CD4-positive, alpha-beta T cell treated with Interleukin-15 for 1 hour (primary cell): Measurements from ENCODE around the gene MAGEA9.
"Not testable (repeated sequence)": the region's sequence is repeated elsewhere in the genome, so short reads cannot be mapped to it uniquely, and the experiment has no call there.

Source experiments
- DNase-seq: peaks from one replicate; pipeline ENCODE4 v3.0.0-alpha.2; 2020

MAGEA9 gene

DNA sequence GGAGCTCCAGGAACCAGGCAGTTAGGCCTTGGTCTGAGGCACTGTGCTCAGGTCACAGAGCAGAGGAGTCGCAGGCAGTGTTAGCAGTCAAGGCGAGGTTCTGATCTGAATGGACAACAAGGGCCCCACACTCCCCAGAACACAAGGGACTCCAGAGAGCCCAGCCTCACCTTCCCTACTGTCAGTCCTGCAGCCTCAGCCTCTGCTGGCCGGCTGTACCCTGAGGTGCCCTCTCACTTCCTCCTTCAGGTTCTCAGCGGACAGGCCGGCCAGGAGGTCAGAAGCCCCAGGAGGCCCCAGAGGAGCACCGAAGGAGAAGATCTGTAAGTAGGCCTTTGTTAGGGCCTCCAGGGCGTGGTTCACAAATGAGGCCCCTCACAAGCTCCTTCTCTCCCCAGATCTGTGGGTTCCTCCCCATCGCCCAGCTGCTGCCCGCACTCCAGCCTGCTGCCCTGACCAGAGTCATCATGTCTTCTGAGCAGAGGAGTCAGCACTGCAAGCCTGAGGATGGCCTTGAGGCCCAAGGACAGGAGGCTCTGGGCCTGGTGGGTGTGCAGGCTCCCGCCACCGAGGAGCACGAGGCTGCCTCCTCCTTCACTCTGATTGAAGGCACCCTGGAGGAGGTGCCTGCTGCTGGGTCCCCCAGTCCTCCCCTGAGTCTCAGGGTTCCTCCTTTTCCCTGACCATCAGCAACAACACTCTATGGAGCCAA, 26.2 kb downstream of the MAGEA9 start:
- no peak for DNase-seq

DNA sequence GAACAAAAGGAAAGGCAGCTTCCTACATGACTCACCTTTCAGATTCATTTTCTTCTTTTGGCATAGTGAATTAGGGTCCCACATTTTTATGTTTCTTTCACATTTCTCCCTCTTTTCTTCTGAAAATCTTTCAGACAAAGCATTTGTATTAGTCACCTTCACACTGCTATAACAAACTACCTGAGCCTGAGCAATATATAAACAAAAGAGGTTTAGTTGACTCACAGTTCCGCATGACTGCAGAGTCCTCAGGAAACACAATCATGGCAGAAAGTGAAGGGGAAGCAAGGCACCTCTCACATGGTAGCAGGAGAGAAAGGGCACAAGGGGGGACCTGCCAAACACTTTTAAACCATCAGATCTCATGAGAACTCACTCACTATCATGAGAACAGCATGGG, 36.9 kb downstream of the MAGEA9 start:
- DNase-seq = no peak

DNA sequence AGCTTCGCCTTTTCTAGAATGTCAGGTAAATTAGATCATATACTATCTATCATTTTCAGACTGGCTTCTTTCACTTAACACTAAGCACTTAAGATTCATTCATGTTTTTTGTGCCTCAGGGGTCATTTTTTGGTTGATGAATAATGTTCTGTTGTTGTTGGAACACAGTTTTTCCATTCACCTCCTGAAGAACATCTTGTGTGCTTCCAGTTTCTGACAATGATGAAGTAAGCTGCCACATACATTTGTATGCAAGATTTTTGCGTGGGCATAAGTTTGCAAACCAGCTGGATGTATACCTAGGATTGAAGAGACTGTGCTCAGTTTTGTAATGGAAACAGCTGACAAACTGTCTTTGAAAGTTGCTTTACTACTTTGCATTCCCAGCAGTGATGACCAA, 37.6 kb downstream of the MAGEA9 start:
- DNase-seq = no peak

DNA sequence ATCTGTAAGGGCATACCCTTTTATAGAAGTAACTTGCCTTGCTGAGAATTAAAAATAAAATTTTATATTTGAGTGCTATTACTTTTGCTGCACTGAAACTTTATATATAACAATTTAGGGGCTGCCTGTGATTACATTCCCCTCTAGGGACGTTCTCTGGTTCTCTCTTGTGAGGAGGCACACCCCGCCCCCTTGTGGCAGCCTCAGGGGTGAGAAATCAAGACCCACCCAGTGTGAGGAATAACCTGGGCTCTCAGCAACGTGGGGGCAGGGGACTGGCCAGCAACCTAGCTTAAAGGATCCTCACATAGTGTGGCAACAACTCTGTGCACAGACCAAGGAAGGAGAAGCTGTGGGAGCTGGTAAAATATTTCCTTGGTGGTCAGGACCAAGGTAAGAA, 43.7 kb downstream of the MAGEA9 start:
- DNase-seq = no peak

DNA sequence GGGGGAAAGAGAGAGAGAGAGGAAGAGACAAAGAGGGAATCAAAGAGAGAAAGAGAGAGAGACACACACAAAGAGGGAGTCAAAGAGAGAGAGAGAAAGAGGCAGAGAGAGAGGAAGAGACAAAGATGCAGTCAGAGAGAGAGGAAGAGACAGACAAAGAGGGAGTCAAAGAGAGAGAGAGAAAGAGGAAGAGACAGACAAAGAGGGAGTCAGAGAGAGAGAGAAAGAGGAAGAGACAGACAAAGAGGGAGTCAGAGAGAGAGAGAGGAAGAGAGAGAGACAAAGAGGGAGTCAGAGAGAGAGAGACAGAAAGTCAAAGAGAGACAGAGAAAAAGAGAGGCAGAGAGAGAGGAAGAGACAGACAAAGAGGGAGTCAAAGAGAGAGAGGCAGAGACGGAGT, 45.5 kb downstream of the MAGEA9 start:
- no peak for DNase-seq

DNA sequence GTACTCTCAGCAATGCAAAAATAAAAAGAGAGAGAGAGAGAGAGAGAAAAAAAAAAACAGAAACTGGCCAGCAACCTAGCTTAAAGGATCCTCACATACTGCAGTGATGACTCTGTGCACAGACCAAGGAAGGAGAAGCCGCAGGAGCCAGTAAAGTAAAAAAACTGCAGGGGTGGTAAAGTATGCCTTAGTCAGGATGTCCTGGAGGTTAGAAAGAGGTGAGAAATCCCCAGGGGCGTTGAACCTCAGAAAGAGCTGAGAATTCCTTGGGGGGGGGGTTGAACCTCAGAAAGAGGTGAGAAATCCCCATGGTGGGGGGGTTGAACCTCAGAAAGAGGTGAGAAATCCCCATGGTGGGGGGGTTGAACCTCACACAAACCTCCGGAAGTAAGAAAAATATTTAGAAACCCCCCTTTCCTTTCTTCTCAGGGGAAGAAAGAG, 48.0 kb downstream of the MAGEA9 start:
- DNase-seq = peak; percentile 37

DNA sequence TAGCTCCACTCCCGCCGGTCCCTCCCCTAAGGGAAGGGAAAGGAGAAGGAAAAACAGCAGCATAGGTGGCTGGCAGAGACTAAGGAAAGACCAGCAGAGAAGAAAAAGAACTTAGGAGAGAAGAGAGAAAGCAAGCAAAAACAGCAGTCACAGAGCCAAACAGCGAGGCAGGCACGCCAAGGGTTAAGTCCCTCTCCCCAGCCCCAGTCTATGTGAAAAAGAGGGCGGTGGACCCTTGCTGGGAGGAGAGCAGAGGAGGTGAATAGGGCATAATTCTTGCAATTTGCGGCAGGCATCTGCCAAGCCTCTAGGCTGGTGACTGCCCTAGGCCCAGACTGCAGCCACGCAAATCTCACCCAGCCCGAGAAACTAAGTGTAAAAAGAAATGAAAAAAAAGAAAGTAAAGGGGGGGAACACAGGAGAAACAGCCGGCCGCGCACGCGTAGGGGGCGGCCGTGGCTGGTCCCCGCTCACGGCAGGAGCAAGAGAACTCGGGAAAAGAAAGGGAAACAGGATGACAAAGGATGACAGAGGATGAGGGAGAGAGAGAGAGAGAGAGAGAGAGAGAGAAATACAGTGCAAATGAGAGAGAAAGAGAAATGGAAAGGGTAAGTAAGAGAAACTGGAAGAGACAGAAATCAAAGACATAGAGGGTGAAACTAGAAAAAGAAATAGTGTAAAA, 48.6 kb downstream of the MAGEA9 start:
- DNase-seq = no peak

DNA sequence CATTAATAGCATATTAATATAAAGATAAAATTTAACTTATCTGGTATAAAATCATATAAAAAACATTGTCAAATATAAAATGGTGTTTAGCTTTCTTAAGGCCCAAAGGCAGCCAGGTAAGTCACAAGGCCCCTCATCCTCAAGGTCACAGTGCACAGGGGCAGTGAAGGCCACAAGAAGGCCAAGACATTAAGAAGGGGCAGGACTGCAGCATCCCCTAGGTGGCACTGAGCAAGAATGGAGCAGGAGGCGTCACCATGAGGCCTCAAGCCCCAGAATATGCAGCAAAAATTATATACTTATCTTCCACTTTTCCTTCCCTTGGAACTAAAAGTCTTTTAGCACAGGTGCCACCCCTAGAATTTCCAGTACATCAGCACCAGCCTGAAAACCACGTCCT, 49.7 kb downstream of the MAGEA9 start:
- DNase-seq = no peak

DNA sequence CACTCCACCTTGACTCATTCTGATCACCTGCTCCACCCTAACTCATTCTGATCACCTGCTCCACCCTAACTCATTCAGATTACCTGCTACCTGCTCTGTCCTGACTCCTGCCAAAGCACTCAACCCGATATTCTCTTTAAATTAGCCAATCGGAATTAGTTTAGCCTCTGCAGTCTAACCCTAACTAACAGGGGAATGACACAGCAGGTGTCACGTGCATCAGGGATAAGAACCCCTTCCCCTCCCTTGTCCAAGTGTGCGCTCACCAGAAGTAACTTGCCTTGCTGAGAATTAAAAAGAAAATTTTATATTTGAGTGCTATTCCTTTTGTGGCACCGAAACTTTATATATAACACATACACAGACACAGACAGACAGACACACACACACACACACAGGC, 55.0 kb downstream of the MAGEA9 start:
- DNase-seq = not testable (repeated sequence)

DNA sequence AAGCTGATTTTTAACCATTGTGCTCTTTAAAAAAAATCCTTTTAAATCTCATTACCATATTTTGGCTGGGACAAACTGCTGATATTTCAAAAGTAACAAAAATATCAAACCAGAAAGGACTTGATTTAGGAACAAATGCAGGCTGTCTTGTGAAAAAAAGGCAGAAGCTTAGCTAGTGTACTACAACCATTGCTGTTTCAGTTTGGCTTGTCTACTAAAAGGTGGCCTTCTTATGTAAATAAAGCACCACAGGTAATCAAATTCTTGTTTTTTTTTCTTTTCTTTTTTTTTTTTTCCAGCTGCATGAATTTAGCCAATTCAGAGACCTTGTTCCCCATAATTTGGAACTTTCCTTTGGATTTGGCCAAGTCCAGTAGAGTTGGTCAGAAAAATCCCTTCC, 55.4 kb downstream of the MAGEA9 start:
- DNase-seq = no peak
